GM23338 (cell line): ENCODE measurements around the gene APOL4. TPM values are rescaled to one million over a fixed set of nuclear protein-coding genes. Genes with fewer than 3 reads are reported as not detected.

Source experiments
- ATAC-seq: fragments of 200-7000 bp; cut with Tn5 transposase; 3 replicates; pipeline ENCODE4 v1.9.1; 2020
- DNase-seq: peaks from one replicate; pipeline ENCODE4 v3.0.0-alpha.2; 2015; ENCODE audit warnings: low spot score
- H2AFZ ChIP-seq: fragments of 200-600 bp; sonication (generic); 2 replicates; pipeline ENCODE4 v1.8.0; 2016; ENCODE audit warnings: antibody characterized with exemption, mild to moderate bottlenecking, moderate library complexity
- H3F3A ChIP-seq: fragments of 200-600 bp; sonication (generic); replicated peaks from 2 replicates; pipeline ENCODE4 v1.8.0; 2017; ENCODE audit warnings: antibody characterized with exemption, mixed run types, low read depth
- H3K27ac ChIP-seq: fragments of 200-600 bp; sonication (generic); 2 replicates; pipeline ENCODE4 v1.6.1; 2016; ENCODE audit warnings: low read depth
- H3K27me3 ChIP-seq: fragments of 200-600 bp; sonication (generic); 2 replicates; pipeline ENCODE4 v1.8.0; 2016; ENCODE audit warnings: mild to moderate bottlenecking, mixed run types, moderate library complexity; ENCODE audit not compliant: insufficient read depth
- H3K36me3 ChIP-seq: fragments of 200-600 bp; sonication (generic); 2 replicates; pipeline ENCODE4 v1.8.0; 2016; ENCODE audit warnings: mild to moderate bottlenecking; ENCODE audit not compliant: insufficient read depth
- H3K4me1 ChIP-seq: fragments of 200-600 bp; sonication (generic); 2 replicates; pipeline ENCODE4 v1.8.0; 2016; ENCODE audit warnings: mild to moderate bottlenecking, moderate library complexity; ENCODE audit not compliant: insufficient read depth
- H3K4me2 ChIP-seq: fragments of 200-600 bp; sonication (generic); 2 replicates; pipeline ENCODE4 v1.7.1; 2017; ENCODE audit warnings: mixed run types
- H3K4me3 ChIP-seq: fragments of 200-600 bp; sonication (generic); 2 replicates; pipeline ENCODE4 v1.6.1; 2016; ENCODE audit warnings: mixed run types
- H3K79me2 ChIP-seq: fragments of 200-600 bp; sonication (generic); replicated peaks from 2 replicates; pipeline ENCODE4 v1.8.0; 2017; ENCODE audit warnings: mild to moderate bottlenecking; ENCODE audit not compliant: insufficient read depth
- H3K9me2 ChIP-seq: fragments of 200-600 bp; sonication (generic); 2 replicates; pipeline ENCODE4 v1.8.0; 2017; ENCODE audit not compliant: insufficient read depth
- H4K20me1 ChIP-seq: fragments of 200-600 bp; sonication (generic); replicated peaks from 2 replicates; pipeline ENCODE4 v1.8.0; 2017; ENCODE audit warnings: mild to moderate bottlenecking; ENCODE audit not compliant: insufficient read depth
- H3K27ac Mint-ChIP-seq: 2 replicates; pipeline ENCODE4 v1.8.0; 2020; ENCODE audit warnings: inconsistent platforms, mild to moderate bottlenecking, moderate library complexity, mixed read lengths
- H3K27me3 Mint-ChIP-seq: 3 replicates; pipeline ENCODE4 v1.8.0; 2022; ENCODE audit warnings: low read depth, mild to moderate bottlenecking, moderate library complexity, mixed read lengths, inconsistent platforms; ENCODE audit not compliant: insufficient read depth, poor library complexity
- H3K36me3 Mint-ChIP-seq: 3 replicates; pipeline ENCODE4 v1.8.0; 2021; ENCODE audit warnings: low read depth, mild to moderate bottlenecking, inconsistent platforms, moderate library complexity, mixed read lengths
- H3K4me1 Mint-ChIP-seq: 3 replicates; pipeline ENCODE4 v1.8.0; 2020; ENCODE audit warnings: mild to moderate bottlenecking, inconsistent platforms, mixed read lengths
- H3K4me3 Mint-ChIP-seq: 3 replicates; pipeline ENCODE4 v1.8.0; 2021; ENCODE audit warnings: moderate library complexity, mild to moderate bottlenecking, inconsistent platforms, mixed read lengths
- H3K9me3 Mint-ChIP-seq: 3 replicates; pipeline ENCODE4 v1.8.0; 2020; ENCODE audit warnings: moderate library complexity, mild to moderate bottlenecking, inconsistent platforms, mixed read lengths
- CTCF ChIP-seq, 2 experiments: fragments of 200-600 bp in 1 of 2; sonication (generic) in 1 of 2; conservative IDR thresholded peaks; 2 replicates each; pipeline versions ENCODE4 v1.5.1 to v1.6.1; 2016 to 2017; ENCODE audit warnings: antibody characterized with exemption in 2 of 2, low read depth in 2 of 2, mild to moderate bottlenecking in 2 of 2, moderate library complexity in 1 of 2
- ETS1 ChIP-seq: IDR thresholded peaks from 2 replicates; pipeline ENCODE4 v1.6.1; 2016; ENCODE audit warnings: antibody characterized with exemption
- EZH2 ChIP-seq: fragments of 200-600 bp; sonication (generic); IDR thresholded peaks from one replicate; pipeline ENCODE4 v1.8.0; 2017; ENCODE audit warnings: antibody characterized with exemption, mild to moderate bottlenecking, low read depth; ENCODE audit not compliant: unreplicated experiment
- EZH2phosphoT487 ChIP-seq: fragments of 200-600 bp; sonication (generic); IDR thresholded peaks from one replicate; pipeline ENCODE4 v1.8.1; 2018; ENCODE audit warnings: antibody characterized with exemption; ENCODE audit not compliant: unreplicated experiment
- JUNB ChIP-seq: IDR thresholded peaks from one replicate; pipeline ENCODE4 v1.6.1; 2016; ENCODE audit warnings: antibody characterized with exemption; ENCODE audit not compliant: unreplicated experiment
- NANOG ChIP-seq: IDR thresholded peaks from 2 replicates; pipeline ENCODE4 v1.6.1; 2016; ENCODE audit warnings: antibody characterized with exemption, borderline replicate concordance
- POLR2AphosphoS5 ChIP-seq: IDR thresholded peaks from 2 replicates; pipeline ENCODE4 v1.6.1; 2016; ENCODE audit warnings: antibody characterized with exemption, low read depth
- REST ChIP-seq: IDR thresholded peaks from one replicate; pipeline ENCODE4 v1.6.1; 2018; ENCODE audit warnings: antibody characterized with exemption; ENCODE audit not compliant: unreplicated experiment
- ZNF114 ChIP-seq: fragments of 250-450 bp; sonication (Bioruptor Pico); IDR thresholded peaks from 2 replicates; pipeline ENCODE4 v1.5.0; 2020; ENCODE audit warnings: mild to moderate bottlenecking, moderate library complexity
- ZNF331 ChIP-seq: fragments of 250-450 bp; sonication (Bioruptor Pico); IDR thresholded peaks from 2 replicates; pipeline ENCODE4 v1.5.0; 2020; ENCODE audit warnings: low read depth, mild to moderate bottlenecking, moderate library complexity
- ZNF462 ChIP-seq: fragments of 250-450 bp; sonication (Bioruptor Pico); IDR thresholded peaks from 2 replicates; pipeline ENCODE4 v1.5.0; 2020; ENCODE audit warnings: mild to moderate bottlenecking, moderate library complexity
- polyA plus RNA-seq: library from polyadenylated mRNA; unstranded; fragments of >200 nt; fragmentation: Nextera tagmentation; extraction: Ambion mirVana; gene quantifications from 2 replicates; pipeline ENCODE4 v1.2.1, GENCODE V29; 2016
- total RNA-seq: library from RNA; depleted of rRNA; stranded (reverse); fragments of >200 nt; shearing (Covaris generic); gene quantifications from 2 replicates; pipeline ENCODE4 v1.2.3, GENCODE V29; 2014

Gene APOL4
- total and polyA plus RNA-seq, 2 experiments from 2014 or later: not detected

- Mint-ChIP-seq H3K27me3 (peaks cover 10% of the 10 kb centered on the region), H3K4me3 (no peak overlapping the region), H3K36me3 (peaks cover 22% of the 10 kb centered on the region), H3K4me1 (peaks cover 5% of the 10 kb centered on the region; the same call in 2 of the 3 replicates), H3K9me3 (no peaks in the 10 kb centered on the region; the same call in 2 of the 3 replicates), H3K27ac (no peak overlapping the region)
- no peak overlapping the region for H3K4me3 ChIP-seq
- ATAC-seq: no peak
- no peak overlapping the region for H3K4me2 ChIP-seq
- no peaks in the 10 kb centered on the region for H3K9me2 ChIP-seq
- no peaks in the 10 kb centered on the region for H4K20me1 ChIP-seq
- H3K36me3 ChIP-seq: no peaks in the 10 kb centered on the region
- no peak overlapping the region for H3K27ac ChIP-seq
- H2AFZ ChIP-seq: no peak overlapping the region
- H3K27me3 ChIP-seq: no peaks in the 10 kb centered on the region
- no peaks in the 10 kb centered on the region for H3F3A ChIP-seq
- no peak for DNase-seq
- H3K79me2 ChIP-seq: no peaks in the 10 kb centered on the region
- H3K4me1 ChIP-seq: peaks cover 3% of the 10 kb centered on the region; the same call in 1 of the 2 replicates
- TF ChIP-seq REST (no peak), EZH2phosphoT487 (no peak), POLR2AphosphoS5 (no peak), EZH2 (no peak), ETS1 (no peak), ZNF114 (CRISPR knock-in tag) (no peak), JUNB (no peak), ZNF331 (no peak), CTCF (conservative IDR thresholded peaks at IDR 0.05; ENCODE audit: low read depth in 2 of 2) (no peak), NANOG (no peak), ZNF462 (CRISPR knock-in tag) (no peak)
These were observed 21.9 kb upstream of the APOL4 start for GRCh38 chr22:36223504-36223903.
